ENCODE results near the gene OR56B4.

DNA sequence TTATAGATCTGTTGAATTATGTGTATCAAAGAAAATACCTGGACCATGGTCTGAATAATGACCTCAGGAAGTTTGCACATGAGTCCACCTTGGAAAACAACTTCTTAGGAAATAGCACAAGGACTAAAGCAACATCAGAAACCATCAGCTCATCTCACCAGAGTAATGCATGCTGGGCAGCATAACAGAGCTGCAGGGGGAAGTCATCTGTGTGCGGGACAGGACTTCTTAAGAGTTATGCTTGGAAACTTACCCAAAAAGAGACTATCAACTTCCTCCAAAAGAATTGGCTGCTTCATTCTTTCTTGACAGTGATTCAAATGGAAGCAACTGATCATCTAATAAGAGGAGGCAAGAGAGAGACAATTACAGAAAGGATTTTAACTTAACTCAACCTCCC is 2.5 kb downstream of the OR56B4 start:
- no peak for TF ChIP-seq POLR2A (IDR thresholded peaks at IDR 0.05)
- TF ChIP-seq, protein P1, sequence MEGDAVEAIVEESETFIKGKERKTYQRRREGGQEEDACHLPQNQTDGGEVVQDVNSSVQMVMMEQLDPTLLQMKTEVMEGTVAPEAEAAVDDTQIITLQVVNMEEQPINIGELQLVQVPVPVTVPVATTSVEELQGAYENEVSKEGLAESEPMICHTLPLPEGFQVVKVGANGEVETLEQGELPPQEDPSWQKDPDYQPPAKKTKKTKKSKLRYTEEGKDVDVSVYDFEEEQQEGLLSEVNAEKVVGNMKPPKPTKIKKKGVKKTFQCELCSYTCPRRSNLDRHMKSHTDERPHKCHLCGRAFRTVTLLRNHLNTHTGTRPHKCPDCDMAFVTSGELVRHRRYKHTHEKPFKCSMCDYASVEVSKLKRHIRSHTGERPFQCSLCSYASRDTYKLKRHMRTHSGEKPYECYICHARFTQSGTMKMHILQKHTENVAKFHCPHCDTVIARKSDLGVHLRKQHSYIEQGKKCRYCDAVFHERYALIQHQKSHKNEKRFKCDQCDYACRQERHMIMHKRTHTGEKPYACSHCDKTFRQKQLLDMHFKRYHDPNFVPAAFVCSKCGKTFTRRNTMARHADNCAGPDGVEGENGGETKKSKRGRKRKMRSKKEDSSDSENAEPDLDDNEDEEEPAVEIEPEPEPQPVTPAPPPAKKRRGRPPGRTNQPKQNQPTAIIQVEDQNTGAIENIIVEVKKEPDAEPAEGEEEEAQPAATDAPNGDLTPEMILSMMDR (IDR thresholded peaks at IDR 0.05): no peak
- no peak for TF ChIP-seq EP300 (IDR thresholded peaks at IDR 0.05)
